C4-2B (cell line): ENCODE measurements around the gene EIF3A.

Source experiments
- ZFX ChIP-seq: fragments of 450-650 bp; IDR thresholded peaks from 2 replicates; pipeline ENCODE4 v1.6.1; 2017
- TF ChIP-seq, protein P1 (sequence below): fragments of 450-650 bp; conservative IDR thresholded peaks from 2 replicates; pipeline ENCODE4 v1.5.1; 2017; ENCODE audit warnings: mild to moderate bottlenecking

DNA sequence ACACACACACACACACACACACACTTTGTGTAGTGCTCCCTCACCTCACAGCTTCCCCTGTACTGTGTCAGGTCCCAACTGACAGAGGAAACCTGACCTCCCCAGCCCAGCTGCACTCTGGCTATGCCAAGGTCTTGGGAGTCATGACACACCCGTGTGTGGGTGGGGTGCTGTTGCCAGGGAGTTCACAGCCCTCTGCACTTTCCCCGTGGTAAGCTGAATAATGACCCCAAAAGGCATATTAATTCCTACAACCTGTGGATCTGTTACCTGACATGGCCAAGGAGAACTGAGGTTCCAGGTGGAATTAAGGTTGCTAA is 60.0 kb downstream of the EIF3A start:
- TF ChIP-seq, protein P1, sequence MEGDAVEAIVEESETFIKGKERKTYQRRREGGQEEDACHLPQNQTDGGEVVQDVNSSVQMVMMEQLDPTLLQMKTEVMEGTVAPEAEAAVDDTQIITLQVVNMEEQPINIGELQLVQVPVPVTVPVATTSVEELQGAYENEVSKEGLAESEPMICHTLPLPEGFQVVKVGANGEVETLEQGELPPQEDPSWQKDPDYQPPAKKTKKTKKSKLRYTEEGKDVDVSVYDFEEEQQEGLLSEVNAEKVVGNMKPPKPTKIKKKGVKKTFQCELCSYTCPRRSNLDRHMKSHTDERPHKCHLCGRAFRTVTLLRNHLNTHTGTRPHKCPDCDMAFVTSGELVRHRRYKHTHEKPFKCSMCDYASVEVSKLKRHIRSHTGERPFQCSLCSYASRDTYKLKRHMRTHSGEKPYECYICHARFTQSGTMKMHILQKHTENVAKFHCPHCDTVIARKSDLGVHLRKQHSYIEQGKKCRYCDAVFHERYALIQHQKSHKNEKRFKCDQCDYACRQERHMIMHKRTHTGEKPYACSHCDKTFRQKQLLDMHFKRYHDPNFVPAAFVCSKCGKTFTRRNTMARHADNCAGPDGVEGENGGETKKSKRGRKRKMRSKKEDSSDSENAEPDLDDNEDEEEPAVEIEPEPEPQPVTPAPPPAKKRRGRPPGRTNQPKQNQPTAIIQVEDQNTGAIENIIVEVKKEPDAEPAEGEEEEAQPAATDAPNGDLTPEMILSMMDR: no peak
- TF ChIP-seq ZFX: no peak
